Neural progenitor cell (in vitro differentiated cells): ENCODE data around the gene SERPINB10.

Experiments used
- CTCF ChIP-seq: fragments of 200-600 bp; sonication (generic); IDR thresholded peaks from 2 replicates; pipeline ENCODE4 v1.5.1; 2017; ENCODE audit warnings: antibody characterized with exemption, mild to moderate bottlenecking
- EZH2 ChIP-seq: fragments of 200-600 bp; sonication (generic); IDR thresholded peaks from 2 replicates; pipeline ENCODE4 v1.6.1; 2017; ENCODE audit warnings: antibody characterized with exemption, mild to moderate bottlenecking, moderate library complexity
- EZH2phosphoT487 ChIP-seq: fragments of 200-600 bp; sonication (generic); IDR thresholded peaks from 2 replicates; pipeline ENCODE4 v1.6.1; 2017; ENCODE audit warnings: antibody characterized with exemption

GRCh38 chr18:63904694-63905093, 3.1 kb upstream of the SERPINB10 start:
- TF ChIP-seq CTCF (no peak), EZH2phosphoT487 (no peak), EZH2 (no peak)
